Germinal center (tissue), 1 donor: ENCODE results near the gene UFSP2.

Experiments
- DNase-seq: peaks from one replicate; pipeline ENCODE4 v3.0.0; 2012; ENCODE audit warnings: mixed read lengths, low spot score

The UFSP2 gene

GRCh38 chr4:185351691-185352090 is 74.1 kb downstream of the UFSP2 start:
- no peak for DNase-seq
